CD4-positive, alpha-beta T cell treated with Interleukin-6 at 100 ng/mL for 8 hours (primary cell): ENCODE results near the gene ZNF148.
"Not testable (repeated sequence)": the region's sequence is repeated elsewhere in the genome, so short reads cannot be mapped to it uniquely, and the experiment has no call there.

ENCODE experiments used
- DNase-seq: peaks from one replicate; pipeline ENCODE4 v3.0.0-alpha.2; 2020; ENCODE audit warnings: mixed read lengths, low spot score

ZNF148 gene, protein sequence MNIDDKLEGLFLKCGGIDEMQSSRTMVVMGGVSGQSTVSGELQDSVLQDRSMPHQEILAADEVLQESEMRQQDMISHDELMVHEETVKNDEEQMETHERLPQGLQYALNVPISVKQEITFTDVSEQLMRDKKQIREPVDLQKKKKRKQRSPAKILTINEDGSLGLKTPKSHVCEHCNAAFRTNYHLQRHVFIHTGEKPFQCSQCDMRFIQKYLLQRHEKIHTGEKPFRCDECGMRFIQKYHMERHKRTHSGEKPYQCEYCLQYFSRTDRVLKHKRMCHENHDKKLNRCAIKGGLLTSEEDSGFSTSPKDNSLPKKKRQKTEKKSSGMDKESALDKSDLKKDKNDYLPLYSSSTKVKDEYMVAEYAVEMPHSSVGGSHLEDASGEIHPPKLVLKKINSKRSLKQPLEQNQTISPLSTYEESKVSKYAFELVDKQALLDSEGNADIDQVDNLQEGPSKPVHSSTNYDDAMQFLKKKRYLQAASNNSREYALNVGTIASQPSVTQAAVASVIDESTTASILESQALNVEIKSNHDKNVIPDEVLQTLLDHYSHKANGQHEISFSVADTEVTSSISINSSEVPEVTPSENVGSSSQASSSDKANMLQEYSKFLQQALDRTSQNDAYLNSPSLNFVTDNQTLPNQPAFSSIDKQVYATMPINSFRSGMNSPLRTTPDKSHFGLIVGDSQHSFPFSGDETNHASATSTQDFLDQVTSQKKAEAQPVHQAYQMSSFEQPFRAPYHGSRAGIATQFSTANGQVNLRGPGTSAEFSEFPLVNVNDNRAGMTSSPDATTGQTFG

DNA sequence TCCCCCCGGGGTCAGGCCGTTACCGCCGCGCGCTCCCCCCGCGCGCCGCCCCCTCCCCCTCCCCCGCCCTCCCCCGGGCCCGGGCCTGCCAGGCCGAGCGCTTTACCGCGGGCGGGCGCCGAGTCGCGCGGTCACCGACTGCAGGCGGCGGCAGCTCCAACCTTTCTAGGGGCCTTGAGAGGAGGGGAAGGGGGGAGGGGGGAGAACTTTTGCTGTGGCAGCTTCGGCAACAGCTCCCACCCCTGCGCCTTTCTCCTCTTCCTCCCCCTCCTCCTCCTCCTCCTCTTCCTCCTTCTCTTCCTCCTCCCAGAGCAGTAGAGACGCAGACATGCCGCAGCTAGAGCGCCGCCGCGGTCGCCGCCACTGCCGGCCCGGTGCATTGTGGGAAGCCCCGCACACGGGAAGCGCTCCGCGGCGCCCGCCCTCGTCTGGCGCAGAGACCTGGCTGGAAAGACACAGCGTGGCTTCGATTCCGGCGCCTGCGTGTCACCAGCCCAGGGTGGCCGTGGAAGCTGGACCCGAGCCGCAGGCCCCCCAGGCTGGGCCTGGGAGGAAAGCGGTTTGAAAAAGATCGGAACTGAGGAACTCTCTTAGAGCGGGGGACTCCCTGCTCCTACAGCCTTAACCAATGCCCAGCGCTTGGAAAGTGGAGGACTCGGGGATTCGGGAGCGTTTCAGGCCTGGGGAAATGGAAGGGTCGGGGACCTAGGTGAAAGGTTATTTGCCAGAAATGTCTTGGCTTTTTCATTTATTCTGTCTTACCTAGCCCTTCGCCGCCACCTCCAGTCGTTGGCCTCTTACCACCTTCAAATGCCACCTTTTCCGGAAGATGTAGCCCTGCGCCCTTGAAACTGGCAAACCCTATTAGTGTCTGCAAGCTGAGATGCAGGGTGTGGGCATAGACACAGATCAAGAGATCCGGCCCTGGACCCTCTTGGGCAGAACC, at the start of gene ZNF148:
Gene ZNF148 (minus strand): TSS at position 330 of the 946 bp plus-strand sequence. CDS start 61,685 bp downstream, outside the sequence.
- peak; percentile 90 for DNase-seq

DNA sequence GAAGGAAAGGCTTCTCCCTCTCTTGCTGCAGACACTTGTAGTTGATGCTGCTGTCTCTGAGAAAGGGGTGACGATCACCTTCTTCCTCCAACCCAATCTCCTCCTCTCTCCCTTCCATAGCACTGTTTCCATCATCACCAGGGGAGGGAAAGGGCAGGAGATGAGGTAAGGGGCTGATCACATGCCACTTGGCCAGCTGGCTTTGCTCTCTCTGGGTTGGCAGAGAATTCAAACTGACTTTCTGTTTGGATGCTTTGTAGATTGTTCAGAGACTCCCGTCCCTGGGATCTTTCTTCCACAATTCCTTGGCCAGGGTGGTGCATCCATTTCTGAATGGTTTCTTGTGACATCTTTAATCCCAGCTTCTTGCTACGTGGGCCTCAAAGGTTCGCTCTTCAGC, 43.2 kb upstream of the ZNF148 start:
- DNase-seq: no peak

DNA sequence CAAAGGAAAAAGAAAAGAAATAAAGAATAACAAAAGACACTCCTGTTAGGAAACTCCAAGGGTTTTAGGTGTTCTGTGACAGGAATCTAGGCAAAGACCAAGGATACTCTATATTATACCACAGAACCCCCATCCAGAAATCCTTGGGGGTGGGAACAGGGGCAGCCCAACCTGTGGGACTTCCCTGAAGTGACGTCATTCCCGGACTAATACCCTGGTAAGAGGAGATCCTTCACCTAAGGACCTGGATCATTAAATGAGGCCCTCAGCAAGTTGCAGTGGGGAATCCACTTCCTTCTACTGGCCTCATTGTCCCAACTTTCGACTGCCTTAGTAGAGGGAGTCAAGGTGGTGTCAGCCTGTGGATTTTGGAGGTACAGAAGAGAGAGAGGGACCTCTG, 41.1 kb upstream of the ZNF148 start:
- DNase-seq: no peak

DNA sequence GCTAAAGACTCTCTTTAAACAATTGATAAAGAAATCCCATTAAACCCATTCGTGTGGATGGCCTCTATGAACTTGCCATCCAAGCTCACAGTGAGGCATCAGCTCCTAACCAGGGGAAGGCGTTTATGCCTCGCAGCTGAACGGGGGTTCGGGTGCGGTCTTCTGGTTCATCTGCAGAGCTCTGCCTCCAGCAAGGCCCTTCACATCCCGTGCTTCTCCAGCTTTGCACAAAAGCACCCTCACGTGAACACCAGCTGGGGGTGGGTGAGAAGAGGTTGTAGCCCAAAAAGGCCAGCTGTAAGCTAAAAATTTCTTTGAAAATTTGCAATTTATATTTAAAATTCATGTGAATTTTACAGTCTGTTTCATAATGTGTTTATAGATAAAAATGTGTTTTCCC, 39.5 kb upstream of the ZNF148 start:
- DNase-seq: no peak

DNA sequence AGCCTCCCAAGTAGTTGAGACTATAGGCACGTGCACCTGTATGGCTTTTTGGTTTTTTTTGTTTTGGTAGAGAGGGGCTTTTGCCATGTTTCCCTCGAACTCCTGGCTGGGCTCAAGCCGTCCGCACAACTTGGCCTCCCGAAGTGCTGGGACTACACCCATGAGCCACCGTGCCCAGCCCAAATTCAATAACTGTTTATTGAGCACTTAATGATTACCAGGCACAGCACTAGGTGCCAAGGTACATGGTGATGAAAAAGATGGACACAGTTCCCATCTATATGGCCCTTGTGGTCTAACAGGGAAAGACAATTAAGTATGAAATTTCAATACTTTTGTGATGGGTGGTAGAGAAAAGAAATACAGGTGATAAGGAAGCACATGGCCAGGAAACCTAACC, 35.8 kb upstream of the ZNF148 start:
- DNase-seq: no peak

DNA sequence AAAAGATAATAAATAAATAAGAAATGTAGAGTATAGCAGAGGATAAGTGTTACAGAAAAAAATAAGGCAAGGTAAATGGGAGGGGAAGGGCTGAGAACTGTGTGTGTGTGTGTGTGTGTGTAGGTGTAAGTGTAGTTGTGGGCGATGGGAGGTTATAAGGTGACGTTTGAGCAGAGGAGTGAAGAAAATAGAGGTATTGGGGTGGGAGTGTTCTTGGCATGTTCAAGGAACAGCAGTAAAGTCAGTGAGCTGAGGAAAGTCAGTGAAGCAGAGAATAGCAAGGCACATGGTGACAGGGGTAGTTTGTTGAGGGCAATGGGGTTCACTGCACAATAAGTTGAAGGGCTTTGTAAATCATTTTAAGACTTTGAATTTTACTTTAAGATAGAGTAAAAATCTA, 30.9 kb upstream of the ZNF148 start:
- DNase-seq: no peak

DNA sequence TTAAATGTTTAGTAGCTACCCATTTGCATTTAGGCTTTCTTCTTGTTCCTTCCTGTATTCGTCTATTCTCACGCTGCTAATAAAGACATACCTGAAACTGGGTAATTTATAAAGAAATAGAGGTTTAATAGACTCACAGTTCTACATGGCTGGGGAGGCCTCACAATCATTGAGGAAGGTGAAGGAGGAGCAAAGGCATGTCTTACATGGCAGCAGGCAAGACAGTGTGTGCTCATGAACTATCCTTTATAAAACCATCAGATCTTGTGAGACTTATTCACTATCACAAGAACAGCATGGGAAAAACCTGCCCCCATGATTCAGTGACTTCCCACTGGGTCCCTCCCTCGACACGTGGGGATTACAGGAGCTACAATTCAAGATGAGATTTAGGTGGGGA, 30.4 kb upstream of the ZNF148 start:
- not testable (repeated sequence) for DNase-seq

DNA sequence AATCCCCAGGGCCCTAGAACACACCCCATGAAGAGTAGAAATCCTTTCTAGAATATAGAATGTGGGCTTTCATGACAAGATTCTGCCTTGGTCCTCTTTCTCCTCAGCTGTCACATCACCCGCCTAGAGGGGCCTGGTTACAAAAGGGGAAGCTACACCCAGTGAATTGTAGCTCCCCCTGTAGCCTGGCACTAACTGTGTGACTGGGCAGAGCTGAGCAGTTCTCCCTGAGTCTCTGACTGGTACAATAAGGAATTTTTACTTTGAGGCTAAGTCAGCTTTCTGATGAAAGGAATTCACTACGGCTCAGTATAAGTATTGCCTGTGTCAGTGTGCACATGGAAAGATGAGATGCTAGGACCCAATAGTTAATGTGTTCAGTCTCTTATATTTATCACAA, 28.7 kb upstream of the ZNF148 start:
- no peak for DNase-seq

DNA sequence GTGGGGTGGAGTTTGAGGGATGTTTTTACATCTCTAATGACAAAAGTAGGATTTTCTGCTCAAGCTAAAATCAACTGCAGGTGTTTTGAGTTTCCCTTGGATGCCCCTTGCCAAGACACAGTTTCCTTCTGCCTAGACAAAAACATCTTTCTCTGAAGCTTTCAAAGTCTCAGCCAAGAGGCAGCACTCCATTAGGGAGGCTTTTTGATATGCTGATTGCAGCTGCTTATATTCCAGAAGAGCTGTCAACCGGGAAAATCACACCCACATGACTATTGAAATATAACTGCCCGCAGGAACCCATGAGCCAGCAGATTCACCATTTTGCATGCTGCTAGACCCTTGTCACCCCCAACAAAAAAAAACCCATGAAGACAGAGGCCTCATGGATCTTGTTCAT, 27.5 kb upstream of the ZNF148 start:
- DNase-seq: no peak

DNA sequence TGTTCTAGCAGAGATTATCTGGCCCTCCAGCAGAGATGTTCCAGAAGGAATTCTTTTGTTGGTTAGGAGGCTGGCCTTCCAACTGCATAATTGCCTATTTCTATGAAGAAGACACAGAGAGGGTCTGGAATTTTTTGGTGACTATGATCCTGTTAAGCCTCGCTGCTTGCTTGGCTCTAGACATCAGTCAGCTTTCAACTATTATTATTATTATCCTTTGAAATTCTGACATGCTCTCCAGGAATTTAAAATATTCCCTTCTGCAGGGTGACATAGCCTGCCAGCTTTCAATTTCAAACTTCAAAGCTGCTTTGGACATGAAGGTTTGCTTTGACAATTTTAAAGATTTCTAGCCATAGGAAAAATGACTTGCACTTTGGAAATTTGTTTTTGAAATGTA, 26.3 kb upstream of the ZNF148 start:
- DNase-seq: no peak

DNA sequence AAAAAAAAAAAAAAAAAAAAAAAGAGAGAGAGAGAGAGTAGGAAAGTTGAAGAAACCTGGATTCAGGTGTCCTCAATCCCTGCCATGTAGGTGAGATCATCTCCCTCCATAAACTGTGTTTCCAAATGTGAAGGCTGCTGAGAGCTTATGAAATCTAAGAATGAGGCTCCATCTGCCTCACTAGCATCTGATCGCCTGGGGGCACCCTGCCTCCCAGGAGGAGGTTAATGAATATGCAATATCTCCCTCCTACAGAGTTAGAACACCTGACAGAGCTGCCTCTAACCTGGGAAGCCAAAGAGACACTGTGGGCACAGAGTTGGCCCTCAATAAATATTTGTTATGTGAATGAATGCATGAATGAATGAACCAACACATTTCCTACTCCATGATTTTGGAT, 23.8 kb upstream of the ZNF148 start:
- no peak for DNase-seq

DNA sequence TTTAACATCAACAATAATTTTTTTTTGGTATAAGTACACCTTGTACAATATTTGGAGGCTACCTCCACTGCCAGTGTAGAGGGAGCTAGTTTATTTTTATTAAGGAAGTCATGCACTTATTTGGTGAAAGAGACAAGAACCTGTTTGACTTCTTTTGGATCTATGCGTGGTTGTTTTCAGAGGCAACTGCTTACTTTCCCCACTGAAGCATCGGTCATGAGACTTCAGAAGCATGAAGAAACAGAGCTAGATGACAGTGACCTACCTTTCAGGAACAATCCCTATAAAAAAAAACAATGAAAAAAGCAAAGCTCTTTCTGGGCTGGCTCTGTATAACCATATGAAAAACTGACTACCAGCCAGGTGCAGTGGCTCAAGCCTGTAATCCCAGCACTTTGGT, 20.0 kb upstream of the ZNF148 start:
- DNase-seq: no peak

DNA sequence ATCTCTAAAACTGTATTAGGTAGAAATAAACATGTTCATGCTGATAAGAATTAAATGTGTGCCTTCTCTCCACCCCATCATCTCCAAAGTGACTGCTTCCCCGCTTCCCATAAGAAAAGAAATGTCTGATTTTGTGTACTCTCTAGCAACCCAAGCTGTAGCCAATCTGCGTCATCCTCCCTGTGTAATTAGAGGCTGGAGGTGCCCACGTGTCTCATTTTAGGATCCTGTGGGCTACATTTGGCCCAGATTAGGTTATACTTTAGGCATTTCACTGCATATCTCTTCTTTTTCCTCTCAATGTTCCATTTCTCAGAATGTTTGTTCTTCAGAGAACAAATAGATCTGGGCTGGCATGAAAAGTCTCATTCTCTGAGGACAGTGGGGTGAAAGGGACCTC, 19.3 kb upstream of the ZNF148 start:
- no peak for DNase-seq

DNA sequence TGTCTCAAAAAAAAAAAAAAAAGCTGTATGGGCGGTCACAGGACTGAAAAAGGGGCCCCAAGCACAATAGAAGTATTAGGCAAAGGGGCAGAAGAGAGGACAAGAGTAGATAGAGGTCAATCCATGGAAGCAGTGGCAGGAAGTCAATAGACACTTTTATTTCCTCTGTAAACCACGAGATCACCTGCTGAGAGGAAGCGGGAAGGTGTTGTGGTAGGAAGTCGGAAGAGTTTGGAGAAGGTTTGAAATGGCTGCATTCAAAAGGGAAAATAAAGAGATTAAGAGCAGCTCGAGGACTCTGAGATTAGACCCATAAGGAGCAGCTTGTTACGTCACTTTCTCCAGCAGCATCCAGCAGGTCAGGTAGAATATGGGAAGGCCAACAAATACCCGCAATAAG, 14.2 kb upstream of the ZNF148 start:
- DNase-seq: no peak

DNA sequence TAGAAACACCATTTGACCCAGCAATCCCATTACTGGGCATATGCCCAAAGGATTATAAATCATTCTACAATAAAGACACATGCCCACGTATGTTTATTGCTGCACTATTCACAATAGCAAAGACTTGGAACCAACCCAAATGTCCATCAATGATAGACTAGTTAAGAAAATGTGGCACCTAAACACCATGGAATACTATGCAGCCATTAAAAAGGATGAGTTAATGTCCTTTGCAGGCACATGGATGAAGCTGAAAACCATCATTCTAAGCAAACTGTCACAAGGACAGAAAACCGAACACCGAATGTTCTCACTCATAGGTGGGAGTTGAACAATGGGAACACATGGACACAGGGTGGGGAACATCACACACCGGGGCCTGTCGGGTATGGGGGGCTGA, 13.2 kb upstream of the ZNF148 start:
- not testable (repeated sequence) for DNase-seq

DNA sequence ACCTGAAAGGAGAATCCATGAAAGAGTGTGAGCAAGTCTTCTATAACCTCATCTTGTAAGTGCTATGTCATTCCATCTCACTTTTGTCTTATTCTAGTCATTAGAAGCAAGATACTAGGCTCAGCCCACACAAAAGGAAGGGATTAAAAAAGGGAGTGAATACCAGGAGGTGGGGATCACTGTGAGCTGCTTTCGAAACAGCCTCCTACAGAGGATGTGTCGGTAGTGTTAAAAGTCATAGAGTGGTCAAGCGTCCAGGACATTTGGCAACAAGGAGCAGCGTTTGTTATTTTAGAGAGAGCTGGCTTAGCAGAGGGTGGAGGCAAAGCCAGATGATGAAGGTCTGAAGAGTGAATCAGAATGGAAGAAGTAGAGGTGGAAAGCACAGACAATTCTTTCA, 11.7 kb upstream of the ZNF148 start:
- DNase-seq: no peak

DNA sequence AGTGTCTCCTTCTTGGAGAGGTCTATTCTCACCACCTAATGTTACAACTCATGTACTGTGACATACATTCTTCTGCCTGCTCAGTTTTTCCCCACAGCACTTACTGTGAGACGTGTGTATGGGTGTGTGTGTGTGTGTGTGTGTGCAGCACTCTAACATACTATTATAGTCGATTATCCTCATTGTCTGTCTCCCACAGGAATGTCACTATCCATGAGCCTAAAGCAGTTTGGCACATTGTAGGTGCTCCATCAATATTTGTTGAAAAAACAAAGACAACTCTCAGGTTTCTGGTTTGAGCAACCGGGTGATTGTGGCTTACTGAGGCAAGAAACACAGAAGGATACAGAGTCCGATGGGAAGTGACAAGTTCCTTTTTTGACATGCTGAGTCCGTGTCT, 8.6 kb upstream of the ZNF148 start:
- DNase-seq: no peak

DNA sequence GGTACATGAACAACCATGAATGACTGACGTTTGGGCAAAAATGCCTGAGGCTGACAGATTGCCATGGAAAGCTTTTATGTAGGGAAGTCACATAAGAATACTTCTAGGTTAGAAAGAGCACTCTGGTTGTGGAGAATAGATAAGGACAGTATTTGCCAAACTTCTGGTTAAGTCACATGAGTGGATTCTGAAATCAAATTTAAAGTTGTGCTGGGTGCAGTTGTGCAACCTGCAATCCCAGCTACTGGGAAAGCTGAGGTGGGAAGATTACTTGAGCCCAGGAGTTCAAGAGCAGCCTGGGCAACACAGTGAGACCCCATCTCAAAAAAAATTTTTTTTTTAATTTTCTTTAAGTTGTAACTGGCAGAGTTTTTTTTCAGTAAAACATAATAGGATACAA, 7.2 kb upstream of the ZNF148 start:
- DNase-seq: no peak

DNA sequence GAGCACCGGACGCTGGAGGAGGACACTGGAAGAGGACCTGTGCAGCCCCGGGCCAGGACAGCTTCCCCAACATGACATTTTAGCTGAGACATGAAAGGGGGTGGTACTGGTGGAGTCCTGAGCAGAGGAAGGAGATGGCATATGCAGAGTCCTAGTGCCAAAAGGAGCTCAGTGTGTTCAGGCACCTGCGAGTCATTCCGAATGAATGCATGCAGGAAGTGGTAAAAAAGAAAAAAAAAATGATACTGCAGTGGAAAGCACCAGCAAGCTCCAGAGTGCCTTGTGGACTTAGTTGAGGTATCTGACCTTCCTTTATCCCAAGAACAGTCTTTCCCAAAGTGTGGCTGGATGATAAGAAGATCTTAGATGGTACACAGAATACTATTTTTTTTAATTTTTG, 6.6 kb upstream of the ZNF148 start:
- peak; percentile 14 for DNase-seq

DNA sequence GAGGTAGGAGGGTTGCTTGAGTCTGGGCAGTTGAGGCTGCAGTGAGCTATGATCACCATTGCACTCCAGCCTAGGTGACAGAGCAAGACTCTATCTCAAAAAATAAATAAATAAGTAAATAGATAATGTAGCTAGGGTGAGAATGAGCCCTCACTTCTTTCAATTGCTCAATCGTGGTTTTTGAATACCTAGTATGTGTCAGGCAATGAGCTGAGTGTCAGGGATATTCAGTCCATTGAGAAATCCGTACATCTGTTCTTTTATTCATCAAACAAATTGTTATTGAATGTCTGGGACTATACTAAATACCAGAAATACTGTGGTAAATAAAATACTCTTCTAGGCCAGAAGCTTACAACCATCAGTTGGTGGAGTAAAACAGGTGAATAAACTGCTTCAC, 6.2 kb upstream of the ZNF148 start:
- no peak for DNase-seq

DNA sequence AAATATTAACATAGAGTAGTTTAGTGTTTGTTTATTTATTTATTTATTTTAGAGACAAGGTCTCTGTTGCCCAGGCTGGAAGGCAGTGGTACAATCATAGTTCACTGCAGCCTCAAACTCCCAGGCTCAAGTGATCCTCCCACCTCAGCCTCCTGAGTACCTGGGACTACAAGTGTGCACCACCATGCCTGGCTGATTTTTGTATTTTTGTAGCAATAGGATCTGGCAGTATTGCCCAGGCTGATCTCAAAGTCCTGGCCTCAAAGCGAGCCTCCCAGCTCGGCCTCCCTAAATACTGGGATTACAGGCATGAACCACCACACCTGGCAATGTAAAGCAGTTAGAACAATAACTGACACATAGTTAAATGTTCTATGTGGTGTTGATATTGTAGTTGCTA, 4.4 kb upstream of the ZNF148 start:
- no peak for DNase-seq

DNA sequence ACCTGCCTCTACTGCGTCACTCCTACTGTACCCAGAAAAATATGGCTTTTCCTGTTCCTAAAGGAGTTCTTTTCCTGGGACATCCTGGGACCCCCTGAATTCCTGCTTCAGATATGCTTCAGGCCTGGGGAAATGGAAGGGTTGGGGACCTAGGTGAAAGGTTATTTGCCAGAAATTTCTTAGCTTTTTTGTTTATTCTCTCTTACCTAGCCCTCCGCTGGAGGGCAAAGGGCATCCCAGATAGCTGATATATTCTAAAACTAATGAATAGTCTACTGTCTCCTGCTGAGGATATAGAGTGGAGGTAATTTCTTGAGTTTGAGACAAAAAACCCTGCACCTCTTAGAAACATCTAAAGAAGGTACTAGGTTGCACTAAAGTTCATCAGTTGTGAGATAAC, 3.6 kb upstream of the ZNF148 start:
- no peak for DNase-seq
